ENCODE data around the gene TLCD3B.

DNA sequence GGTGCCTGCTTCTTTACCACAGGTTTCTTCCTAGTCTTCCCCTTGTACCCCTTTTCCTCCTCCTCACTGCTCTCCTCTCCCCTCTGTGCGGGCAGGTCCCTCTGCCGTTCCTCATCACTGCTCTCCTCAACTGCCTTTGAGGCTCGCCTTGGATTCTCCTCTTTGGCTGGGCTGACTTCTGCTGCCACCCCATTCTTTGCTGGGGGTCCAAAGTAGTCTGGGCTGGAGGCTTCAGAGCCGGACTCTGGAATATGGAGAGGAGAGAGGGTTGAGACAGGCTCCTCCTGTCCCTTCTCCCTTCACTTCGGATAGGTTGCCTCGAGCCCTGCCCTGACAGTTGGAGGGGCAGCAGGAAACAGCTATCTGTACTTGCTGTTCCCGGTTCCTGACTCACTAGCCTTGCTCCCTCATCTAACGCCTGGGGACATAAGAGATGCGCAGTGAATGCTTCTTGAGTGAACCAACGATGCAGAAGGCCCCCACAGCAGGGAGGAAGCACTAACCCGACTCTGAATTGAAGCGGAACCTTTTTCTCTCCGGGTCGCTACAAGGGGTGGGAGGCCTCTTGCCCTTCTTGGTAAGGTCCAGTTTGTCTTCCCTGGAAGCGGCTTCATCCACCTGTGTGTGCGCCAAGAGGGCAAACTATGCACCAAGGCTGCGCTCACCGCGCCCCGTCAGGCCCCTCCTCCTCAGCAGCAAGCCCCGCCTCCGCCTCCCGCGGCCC lies 36.3 kb downstream of the TLCD3B start:
- TF ChIP-seq POLR2A (IDR thresholded peaks at IDR 0.05) (no peak), CTCF (IDR thresholded peaks at IDR 0.05 in 4 of 5, conservative IDR thresholded peaks at IDR 0.05 in 1 of 5) (no peak)

Data from gastrocnemius medialis (tissue), 4 donors.